Measurements from ENCODE around the gene OR1A2.
"Not testable (repeated sequence)": the region's sequence is repeated elsewhere in the genome, so short reads cannot be mapped to it uniquely, and the experiment has no call there.

The OR1A2 gene

GRCh38 chr17:3224721-3225352 lies 27.5 kb downstream of the OR1A2 start:
- not testable (repeated sequence) for H3K4me3 ChIP-seq (ENCODE audit: low read depth in 1 of 2, low read length in 2 of 2); H3K9me3 ChIP-seq (ENCODE audit: control insufficient read depth in 1 of 2, low read length in 2 of 2); H3K9ac ChIP-seq (ENCODE audit: low read depth in 1 of 2, low read length in 2 of 2)

GRCh38 chr17:3232300-3232699 lies 35.0 kb downstream of the OR1A2 start:
- not testable (repeated sequence) for H3K4me3 ChIP-seq (ENCODE audit: low read depth in 1 of 2, low read length in 2 of 2); H3K4me1 ChIP-seq (ENCODE audit: control insufficient read depth in 1 of 2, insufficient read depth in 2 of 2, low read length in 2 of 2); H3K9ac ChIP-seq (ENCODE audit: low read depth in 1 of 2, low read length in 2 of 2); H3K27me3 ChIP-seq (ENCODE audit: control insufficient read depth in 1 of 2, insufficient read depth in 2 of 2, low read length in 2 of 2); H3K36me3 ChIP-seq (ENCODE audit: control insufficient read depth in 1 of 2, insufficient read depth in 2 of 2, low read length in 2 of 2); H3K27ac ChIP-seq (ENCODE audit: low read depth, low read length); H3K9me3 ChIP-seq (ENCODE audit: control insufficient read depth in 1 of 2, low read length in 2 of 2)

More at GRCh38 chr17:3224721-3225352, 27.5 kb downstream of the OR1A2 start:
- H3K4me1 ChIP-seq (ENCODE audit: control insufficient read depth in 1 of 2, insufficient read depth in 2 of 2, low read length in 2 of 2); H3K27ac ChIP-seq (ENCODE audit: low read depth, low read length); H3K27me3 ChIP-seq (ENCODE audit: control insufficient read depth in 1 of 2, insufficient read depth in 2 of 2, low read length in 2 of 2); H3K36me3 ChIP-seq (ENCODE audit: control insufficient read depth in 1 of 2, insufficient read depth in 2 of 2, low read length in 2 of 2): not testable (repeated sequence)

GRCh38 chr17:3238685-3239084 lies 41.4 kb downstream of the OR1A2 start:
- H3K36me3 ChIP-seq (ENCODE audit: control insufficient read depth in 1 of 2, insufficient read depth in 2 of 2, low read length in 2 of 2); H3K27ac ChIP-seq (ENCODE audit: low read depth, low read length); H3K27me3 ChIP-seq (ENCODE audit: control insufficient read depth in 1 of 2, insufficient read depth in 2 of 2, low read length in 2 of 2): not testable (repeated sequence)

GRCh38 chr17:3241044-3241443 lies 43.7 kb downstream of the OR1A2 start:
- not testable (repeated sequence) for H3K27me3 ChIP-seq (ENCODE audit: control insufficient read depth in 1 of 2, insufficient read depth in 2 of 2, low read length in 2 of 2); H3K9ac ChIP-seq (ENCODE audit: low read depth in 1 of 2, low read length in 2 of 2); H3K27ac ChIP-seq (ENCODE audit: low read depth, low read length); H3K9me3 ChIP-seq (ENCODE audit: control insufficient read depth in 1 of 2, low read length in 2 of 2); H3K4me1 ChIP-seq (ENCODE audit: control insufficient read depth in 1 of 2, insufficient read depth in 2 of 2, low read length in 2 of 2); H3K36me3 ChIP-seq (ENCODE audit: control insufficient read depth in 1 of 2, insufficient read depth in 2 of 2, low read length in 2 of 2); H3K4me3 ChIP-seq (ENCODE audit: low read depth in 1 of 2, low read length in 2 of 2)

More at GRCh38 chr17:3238685-3239084, 41.4 kb downstream of the OR1A2 start:
- not testable (repeated sequence) for H3K4me1 ChIP-seq (ENCODE audit: control insufficient read depth in 1 of 2, insufficient read depth in 2 of 2, low read length in 2 of 2); H3K9ac ChIP-seq (ENCODE audit: low read depth in 1 of 2, low read length in 2 of 2); H3K4me3 ChIP-seq (ENCODE audit: low read depth in 1 of 2, low read length in 2 of 2); H3K9me3 ChIP-seq (ENCODE audit: control insufficient read depth in 1 of 2, low read length in 2 of 2)

GRCh38 chr17:3244841-3245240 lies 47.5 kb downstream of the OR1A2 start:
- not testable (repeated sequence) for H3K27me3 ChIP-seq (ENCODE audit: control insufficient read depth in 1 of 2, insufficient read depth in 2 of 2, low read length in 2 of 2); H3K9ac ChIP-seq (ENCODE audit: low read depth in 1 of 2, low read length in 2 of 2); H3K36me3 ChIP-seq (ENCODE audit: control insufficient read depth in 1 of 2, insufficient read depth in 2 of 2, low read length in 2 of 2); H3K4me3 ChIP-seq (ENCODE audit: low read depth in 1 of 2, low read length in 2 of 2); H3K4me1 ChIP-seq (ENCODE audit: control insufficient read depth in 1 of 2, insufficient read depth in 2 of 2, low read length in 2 of 2); H3K9me3 ChIP-seq (ENCODE audit: control insufficient read depth in 1 of 2, low read length in 2 of 2); H3K27ac ChIP-seq (ENCODE audit: low read depth, low read length)
